ENCODE results near the gene ETS1. TPM values are rescaled to one million over a fixed set of nuclear protein-coding genes. Genes with fewer than 3 reads are reported as not detected.

Gene ETS1
- total RNA-seq, 1 experiment from 2014 or later = 29.9 TPM

GRCh38 chr11:128511712-128512111 is 75.6 kb downstream of the ETS1 start:
- Histone ChIP-seq H3K27ac (ENCODE audit: insufficient read length, low read depth, low read length) (no peak overlapping the region), H3K27me3 (ENCODE audit: insufficient read depth, low read length) (no peaks in the 10 kb centered on the region), H3K9ac (ENCODE audit: extremely low read depth, insufficient read length, low read length) (no peak overlapping the region), H3K14ac (ENCODE audit: insufficient read depth, low read length) (no peak overlapping the region), H3T11ph (ENCODE audit: low read length) (no peak overlapping the region), H2AFZ (ENCODE audit: low read length) (no peak overlapping the region), H2BK12ac (ENCODE audit: insufficient read length, low read depth, low read length) (no peak overlapping the region), H2BK15ac (ENCODE audit: low read depth, low read length) (no peak overlapping the region), H4K91ac (ENCODE audit: insufficient read length, low read depth, low read length) (no peak overlapping the region), H2BK20ac (ENCODE audit: low read depth, low read length, poor library complexity, severe bottlenecking) (no peak overlapping the region), H3K9me3 (ENCODE audit: control insufficient read depth, low read depth, low read length) (no peaks in the 10 kb centered on the region), H3K4ac (ENCODE audit: low read depth, low read length) (no peak overlapping the region), H3K18ac (ENCODE audit: insufficient read length, low read depth, low read length) (no peak overlapping the region), H3K79me2 (ENCODE audit: insufficient read depth, low read length) (peaks cover under 1% of the 10 kb centered on the region; the same call in 1 of the 2 replicates), H3K4me1 (ENCODE audit: insufficient read depth, low read length) (peaks cover 4% of the 10 kb centered on the region; the same call in 1 of the 2 replicates), H4K8ac (replicated peaks; ENCODE audit: insufficient read length, low read depth, low read length) (no peak overlapping the region), H2BK5ac (ENCODE audit: insufficient read length, low read length) (no peak overlapping the region), H2BK120ac (ENCODE audit: low read depth, low read length, poor library complexity, severe bottlenecking) (no peak overlapping the region), H4K5ac (ENCODE audit: insufficient read length, low read depth, low read length) (no peak overlapping the region), H3K56ac (ENCODE audit: insufficient read length, low read depth, low read length) (no peak overlapping the region), H3K23ac (ENCODE audit: insufficient read length, low read depth, low read length) (no peak overlapping the region), H3K23me2 (ENCODE audit: insufficient read length, low read depth, low read length, poor library complexity, severe bottlenecking) (no peaks in the 10 kb centered on the region), H4K20me1 (ENCODE audit: control insufficient read depth, insufficient read depth, insufficient read length) (no peaks in the 10 kb centered on the region), H3K4me2 (ENCODE audit: insufficient read depth, insufficient read length, low read length) (no peak overlapping the region), H2AK5ac (ENCODE audit: insufficient read length, low read length) (no peak overlapping the region), H3K79me1 (ENCODE audit: insufficient read depth, low read depth, low read length, poor library complexity, severe bottlenecking) (no peaks in the 10 kb centered on the region)
- no peak overlapping the region for H3K27ac Mint-ChIP-seq
- H3K4me3 Mint-ChIP-seq = no peak overlapping the region
- TF ChIP-seq, protein P1, sequence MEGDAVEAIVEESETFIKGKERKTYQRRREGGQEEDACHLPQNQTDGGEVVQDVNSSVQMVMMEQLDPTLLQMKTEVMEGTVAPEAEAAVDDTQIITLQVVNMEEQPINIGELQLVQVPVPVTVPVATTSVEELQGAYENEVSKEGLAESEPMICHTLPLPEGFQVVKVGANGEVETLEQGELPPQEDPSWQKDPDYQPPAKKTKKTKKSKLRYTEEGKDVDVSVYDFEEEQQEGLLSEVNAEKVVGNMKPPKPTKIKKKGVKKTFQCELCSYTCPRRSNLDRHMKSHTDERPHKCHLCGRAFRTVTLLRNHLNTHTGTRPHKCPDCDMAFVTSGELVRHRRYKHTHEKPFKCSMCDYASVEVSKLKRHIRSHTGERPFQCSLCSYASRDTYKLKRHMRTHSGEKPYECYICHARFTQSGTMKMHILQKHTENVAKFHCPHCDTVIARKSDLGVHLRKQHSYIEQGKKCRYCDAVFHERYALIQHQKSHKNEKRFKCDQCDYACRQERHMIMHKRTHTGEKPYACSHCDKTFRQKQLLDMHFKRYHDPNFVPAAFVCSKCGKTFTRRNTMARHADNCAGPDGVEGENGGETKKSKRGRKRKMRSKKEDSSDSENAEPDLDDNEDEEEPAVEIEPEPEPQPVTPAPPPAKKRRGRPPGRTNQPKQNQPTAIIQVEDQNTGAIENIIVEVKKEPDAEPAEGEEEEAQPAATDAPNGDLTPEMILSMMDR (conservative IDR thresholded peaks at IDR 0.05) = no peak
- DNase-seq = no peak
- no peaks in the 10 kb centered on the region for H3K36me3 Mint-ChIP-seq (ENCODE audit: insufficient read depth in 1 of 3, low read depth in 3 of 3)
- WGBS (ENCODE audit: extremely low coverage, insufficient read length, low lambda C conversion rate) = no CpG with 5 or more reads among the region's 4 CpGs
- H3K4me1 Mint-ChIP-seq = peaks cover 20% of the 10 kb centered on the region in 2 experiments
- H3K9me3 Mint-ChIP-seq = no peaks in the 10 kb centered on the region
- no peaks in the 10 kb centered on the region for H3K27me3 Mint-ChIP-seq (ENCODE audit: low read depth)

Data from H9 (cell line).